TTC549 (cell line): ENCODE data around the gene ADPRM.

Experiments
- FAIRE-seq: peaks from 2 replicates; lab custom pipeline; 2012; peaks lifted over from hg19 to GRCh38; lab: Jason Lieb, UNC

Gene ADPRM

GRCh38 chr17:10741416-10742135 lies 44.2 kb downstream of the ADPRM start:
- FAIRE-seq, result no peak

- no peak for FAIRE-seq
Observed at GRCh38 chr17:10742431-10742830, 45.0 kb downstream of the ADPRM start.

GRCh38 chr17:10743316-10744009 lies 46.1 kb downstream of the ADPRM start:
- FAIRE-seq, result no peak

- no peak for FAIRE-seq
Observed at GRCh38 chr17:10744501-10745000, 47.2 kb downstream of the ADPRM start.

- FAIRE-seq, result no peak
Observed at GRCh38 chr17:10745231-10745630, 47.8 kb downstream of the ADPRM start.

GRCh38 chr17:10748531-10749181 lies 51.3 kb downstream of the ADPRM start:
- FAIRE-seq, result no peak

GRCh38 chr17:10750210-10750609 lies 52.8 kb downstream of the ADPRM start:
- no peak for FAIRE-seq

- FAIRE-seq, result no peak
Observed at GRCh38 chr17:10751563-10751962, 54.2 kb downstream of the ADPRM start.

GRCh38 chr17:10752696-10753095 lies 55.3 kb downstream of the ADPRM start:
- no peak for FAIRE-seq

GRCh38 chr17:10754109-10754508 lies 56.7 kb downstream of the ADPRM start:
- FAIRE-seq, result no peak

GRCh38 chr17:10754861-10755591 lies 57.6 kb downstream of the ADPRM start:
- no peak for FAIRE-seq

- no peak for FAIRE-seq
Observed at GRCh38 chr17:10755592-10756127, 58.3 kb downstream of the ADPRM start.

- FAIRE-seq, result no peak
Observed at GRCh38 chr17:10756185-10756584, 58.8 kb downstream of the ADPRM start.

GRCh38 chr17:10756619-10757018 lies 59.2 kb downstream of the ADPRM start:
- FAIRE-seq, result no peak

- FAIRE-seq, result no peak
Observed at GRCh38 chr17:10757067-10757466, 59.7 kb downstream of the ADPRM start.

GRCh38 chr17:10757647-10758046 lies 60.3 kb downstream of the ADPRM start:
- FAIRE-seq, result no peak

- FAIRE-seq, result no peak
Observed at GRCh38 chr17:10758062-10758461, 60.7 kb downstream of the ADPRM start.
